GM23338 (cell line): ENCODE measurements around the gene NNAT. TPM values are rescaled to one million over a fixed set of nuclear protein-coding genes. Genes with fewer than 3 reads are reported as not detected.

Source experiments
- ATAC-seq: fragments of 200-7000 bp; cut with Tn5 transposase; 3 replicates; pipeline ENCODE4 v1.9.1; 2020
- DNase-seq: peaks from one replicate; pipeline ENCODE4 v3.0.0-alpha.2; 2015; ENCODE audit warnings: low spot score
- H2AFZ ChIP-seq: fragments of 200-600 bp; sonication (generic); 2 replicates; pipeline ENCODE4 v1.8.0; 2016; ENCODE audit warnings: antibody characterized with exemption, mild to moderate bottlenecking, moderate library complexity
- H3F3A ChIP-seq: fragments of 200-600 bp; sonication (generic); replicated peaks from 2 replicates; pipeline ENCODE4 v1.8.0; 2017; ENCODE audit warnings: antibody characterized with exemption, mixed run types, low read depth
- H3K27ac ChIP-seq: fragments of 200-600 bp; sonication (generic); 2 replicates; pipeline ENCODE4 v1.6.1; 2016; ENCODE audit warnings: low read depth
- H3K27me3 ChIP-seq: fragments of 200-600 bp; sonication (generic); 2 replicates; pipeline ENCODE4 v1.8.0; 2016; ENCODE audit warnings: mild to moderate bottlenecking, mixed run types, moderate library complexity; ENCODE audit not compliant: insufficient read depth
- H3K36me3 ChIP-seq: fragments of 200-600 bp; sonication (generic); 2 replicates; pipeline ENCODE4 v1.8.0; 2016; ENCODE audit warnings: mild to moderate bottlenecking; ENCODE audit not compliant: insufficient read depth
- H3K4me1 ChIP-seq: fragments of 200-600 bp; sonication (generic); 2 replicates; pipeline ENCODE4 v1.8.0; 2016; ENCODE audit warnings: mild to moderate bottlenecking, moderate library complexity; ENCODE audit not compliant: insufficient read depth
- H3K4me2 ChIP-seq: fragments of 200-600 bp; sonication (generic); 2 replicates; pipeline ENCODE4 v1.7.1; 2017; ENCODE audit warnings: mixed run types
- H3K4me3 ChIP-seq: fragments of 200-600 bp; sonication (generic); 2 replicates; pipeline ENCODE4 v1.6.1; 2016; ENCODE audit warnings: mixed run types
- H3K79me2 ChIP-seq: fragments of 200-600 bp; sonication (generic); replicated peaks from 2 replicates; pipeline ENCODE4 v1.8.0; 2017; ENCODE audit warnings: mild to moderate bottlenecking; ENCODE audit not compliant: insufficient read depth
- H3K9me2 ChIP-seq: fragments of 200-600 bp; sonication (generic); 2 replicates; pipeline ENCODE4 v1.8.0; 2017; ENCODE audit not compliant: insufficient read depth
- H4K20me1 ChIP-seq: fragments of 200-600 bp; sonication (generic); replicated peaks from 2 replicates; pipeline ENCODE4 v1.8.0; 2017; ENCODE audit warnings: mild to moderate bottlenecking; ENCODE audit not compliant: insufficient read depth
- H3K27ac Mint-ChIP-seq: 2 replicates; pipeline ENCODE4 v1.8.0; 2020; ENCODE audit warnings: inconsistent platforms, mild to moderate bottlenecking, moderate library complexity, mixed read lengths
- H3K27me3 Mint-ChIP-seq: 3 replicates; pipeline ENCODE4 v1.8.0; 2022; ENCODE audit warnings: low read depth, mild to moderate bottlenecking, moderate library complexity, mixed read lengths, inconsistent platforms; ENCODE audit not compliant: insufficient read depth, poor library complexity
- H3K36me3 Mint-ChIP-seq: 3 replicates; pipeline ENCODE4 v1.8.0; 2021; ENCODE audit warnings: low read depth, mild to moderate bottlenecking, inconsistent platforms, moderate library complexity, mixed read lengths
- H3K4me1 Mint-ChIP-seq: 3 replicates; pipeline ENCODE4 v1.8.0; 2020; ENCODE audit warnings: mild to moderate bottlenecking, inconsistent platforms, mixed read lengths
- H3K4me3 Mint-ChIP-seq: 3 replicates; pipeline ENCODE4 v1.8.0; 2021; ENCODE audit warnings: moderate library complexity, mild to moderate bottlenecking, inconsistent platforms, mixed read lengths
- H3K9me3 Mint-ChIP-seq: 3 replicates; pipeline ENCODE4 v1.8.0; 2020; ENCODE audit warnings: moderate library complexity, mild to moderate bottlenecking, inconsistent platforms, mixed read lengths
- CTCF ChIP-seq, 2 experiments: fragments of 200-600 bp in 1 of 2; sonication (generic) in 1 of 2; conservative IDR thresholded peaks; 2 replicates each; pipeline versions ENCODE4 v1.5.1 to v1.6.1; 2016 to 2017; ENCODE audit warnings: antibody characterized with exemption in 2 of 2, low read depth in 2 of 2, mild to moderate bottlenecking in 2 of 2, moderate library complexity in 1 of 2
- ETS1 ChIP-seq: IDR thresholded peaks from 2 replicates; pipeline ENCODE4 v1.6.1; 2016; ENCODE audit warnings: antibody characterized with exemption
- EZH2 ChIP-seq: fragments of 200-600 bp; sonication (generic); IDR thresholded peaks from one replicate; pipeline ENCODE4 v1.8.0; 2017; ENCODE audit warnings: antibody characterized with exemption, mild to moderate bottlenecking, low read depth; ENCODE audit not compliant: unreplicated experiment
- EZH2phosphoT487 ChIP-seq: fragments of 200-600 bp; sonication (generic); IDR thresholded peaks from one replicate; pipeline ENCODE4 v1.8.1; 2018; ENCODE audit warnings: antibody characterized with exemption; ENCODE audit not compliant: unreplicated experiment
- JUNB ChIP-seq: IDR thresholded peaks from one replicate; pipeline ENCODE4 v1.6.1; 2016; ENCODE audit warnings: antibody characterized with exemption; ENCODE audit not compliant: unreplicated experiment
- NANOG ChIP-seq: IDR thresholded peaks from 2 replicates; pipeline ENCODE4 v1.6.1; 2016; ENCODE audit warnings: antibody characterized with exemption, borderline replicate concordance
- STAT1 ChIP-seq: IDR thresholded peaks from one replicate; pipeline ENCODE4 v1.6.1; 2016; ENCODE audit warnings: antibody characterized with exemption; ENCODE audit not compliant: unreplicated experiment
- ZNF462 ChIP-seq: fragments of 250-450 bp; sonication (Bioruptor Pico); IDR thresholded peaks from 2 replicates; pipeline ENCODE4 v1.5.0; 2020; ENCODE audit warnings: mild to moderate bottlenecking, moderate library complexity
- polyA plus RNA-seq: library from polyadenylated mRNA; unstranded; fragments of >200 nt; fragmentation: Nextera tagmentation; extraction: Ambion mirVana; gene quantifications from 2 replicates; pipeline ENCODE4 v1.2.1, GENCODE V29; 2016
- total RNA-seq: library from RNA; depleted of rRNA; stranded (reverse); fragments of >200 nt; shearing (Covaris generic); gene quantifications from 2 replicates; pipeline ENCODE4 v1.2.3, GENCODE V29; 2014

The NNAT gene
- total and polyA plus RNA-seq, 2 experiments from 2014 or later = 4.3 to 4.9 TPM

GRCh38 chr20:37529214-37529967 is 8.3 kb downstream of the NNAT start:
- no peak for ATAC-seq
- Mint-ChIP-seq H3K4me1 (peaks cover 36% of the 10 kb centered on the region), H3K4me3 (peak overlapping the region; percentile 94), H3K36me3 (peaks cover 13% of the 10 kb centered on the region; the same call in 2 of the 3 replicates), H3K9me3 (0 out of 3 replicates have a peak, but pooled peaks cover 5% of the 10 kb centered on the region), H3K27me3 (peaks cover 8% of the 10 kb centered on the region), H3K27ac (no peak overlapping the region; the same call in 1 of the 2 replicates)
- TF ChIP-seq CTCF (conservative IDR thresholded peaks at IDR 0.05; ENCODE audit: low read depth in 2 of 2) (peak in 1 of 2 experiments; percentile 30; a peak in 1 of 4 replicates), NANOG (no peak)
- H3K4me3 ChIP-seq = no peak overlapping the region
- H3K79me2 ChIP-seq = peaks cover 35% of the 10 kb centered on the region
- peaks cover 22% of the 10 kb centered on the region for H3K4me1 ChIP-seq
- DNase-seq = no peak
- peaks cover 11% of the 10 kb centered on the region for H4K20me1 ChIP-seq
- no peak overlapping the region for H3K27ac ChIP-seq
- H3F3A ChIP-seq = no peaks in the 10 kb centered on the region
- no peaks in the 10 kb centered on the region for H3K9me2 ChIP-seq
- no peak overlapping the region for H2AFZ ChIP-seq
- H3K27me3 ChIP-seq = no peaks in the 10 kb centered on the region
- H3K4me2 ChIP-seq = peak overlapping the region; percentile 93
- H3K36me3 ChIP-seq = no peaks in the 10 kb centered on the region

GRCh38 chr20:37529968-37530600 is 9.0 kb downstream of the NNAT start:
- peaks cover 15% of the 10 kb centered on the region for H3K4me1 ChIP-seq
- ATAC-seq (no peak), DNase-seq (no peak)
- H3K4me2 ChIP-seq = no peak overlapping the region
- H3F3A ChIP-seq = no peaks in the 10 kb centered on the region
- H3K27ac ChIP-seq = no peak overlapping the region
- Mint-ChIP-seq H3K4me1 (peaks cover 29% of the 10 kb centered on the region), H3K4me3 (no peak overlapping the region), H3K9me3 (0 out of 3 replicates have a peak, but pooled peaks cover 5% of the 10 kb centered on the region), H3K27me3 (peaks cover 6% of the 10 kb centered on the region), H3K27ac (no peak overlapping the region), H3K36me3 (peaks cover 8% of the 10 kb centered on the region; the same call in 1 of the 3 replicates)
- no peaks in the 10 kb centered on the region for H3K27me3 ChIP-seq
- no peaks in the 10 kb centered on the region for H3K9me2 ChIP-seq
- H3K79me2 ChIP-seq = peaks cover 28% of the 10 kb centered on the region
- no peaks in the 10 kb centered on the region for H3K36me3 ChIP-seq
- H3K4me3 ChIP-seq = no peak overlapping the region
- no peak overlapping the region for H2AFZ ChIP-seq
- peaks cover 5% of the 10 kb centered on the region; the same call in 1 of the 2 replicates for H4K20me1 ChIP-seq
- TF ChIP-seq CTCF (conservative IDR thresholded peaks at IDR 0.05; ENCODE audit: low read depth in 2 of 2) = no peak
- TF ChIP-seq JUNB = no peak
- TF ChIP-seq ETS1 = no peak
- TF ChIP-seq ZNF462 (CRISPR knock-in tag) = no peak
- TF ChIP-seq STAT1 = no peak
- no peak for TF ChIP-seq EZH2phosphoT487
- no peak for TF ChIP-seq EZH2
